Panc1 (cell line): ENCODE results near the gene PARP16. TPM values are rescaled to one million over a fixed set of nuclear protein-coding genes. Genes with fewer than 3 reads are reported as not detected.

Source experiments
- ATAC-seq: fragments of 200-7000 bp; cut with Tn5 transposase; 2 replicates; pipeline ENCODE4 v1.9.1; 2020; ENCODE audit warnings: mild to moderate bottlenecking, moderate library complexity
- BruUV-seq: library from RNA; stranded (reverse); fragments of 400-500 nt; replicated peaks from 2 replicates; lab custom pipeline; 2021; lab: Mats Ljungman, UMichigan
- CTCF ChIA-PET: fragments of 300-600 bp; sonication (Branson Sonifier 250); formaldehyde crosslinking; loops from one replicate; lab custom pipeline; 2022; ENCODE audit warnings: antibody characterized with exemption; lab: Charles Lee
- POLR2A ChIA-PET: fragments of 300-600 bp; sonication (Branson Sonifier 250); formaldehyde crosslinking; loops from one replicate; lab custom pipeline; 2022; ENCODE audit warnings: antibody characterized with exemption; lab: Charles Lee
- DNase-seq: peaks from one replicate; pipeline ENCODE4 v3.0.0-alpha.2; 2010; ENCODE audit warnings: low read depth, low spot score
- H3K27ac ChIP-seq: 2 replicates; pipeline ENCODE4 v1.5.1; 2011; ENCODE audit warnings: mild to moderate bottlenecking, low read length, inconsistent platforms
- H3K27me3 ChIP-seq: fragments of 200-500 bp; sonication (Bioruptor generic); 2 replicates; pipeline ENCODE4 v1.6.0; 2014; ENCODE audit warnings: low read length, inconsistent platforms; ENCODE audit not compliant: control insufficient read depth, insufficient read depth
- H3K36me3 ChIP-seq: fragments of 200-500 bp; sonication (Bioruptor generic); 2 replicates; pipeline ENCODE4 v1.5.1; 2014; ENCODE audit warnings: inconsistent platforms, mild to moderate bottlenecking, low read length, moderate library complexity; ENCODE audit not compliant: control insufficient read depth, insufficient read depth
- H3K4me1 ChIP-seq: 2 replicates; pipeline ENCODE4 v1.5.1; 2011; ENCODE audit warnings: inconsistent platforms, mild to moderate bottlenecking, low read length, moderate library complexity; ENCODE audit not compliant: control insufficient read depth, insufficient read depth
- H3K4me3 ChIP-seq, 2 experiments: 2 replicates each; pipeline ENCODE4 v1.5.1; 2011 to 2012; ENCODE audit warnings: low read depth in 2 of 2, low read length in 2 of 2, mild to moderate bottlenecking in 2 of 2, inconsistent platforms in 1 of 2, moderate library complexity in 1 of 2
- H3K9me3 ChIP-seq: fragments of 200-500 bp; sonication (Bioruptor generic); 2 replicates; pipeline ENCODE4 v1.5.1; 2014; ENCODE audit warnings: low read depth, mild to moderate bottlenecking, inconsistent platforms, low read length, moderate library complexity; ENCODE audit not compliant: control insufficient read depth, insufficient read depth
- CTCF ChIP-seq: fragments of 450-650 bp; IDR thresholded peaks from 2 replicates; pipeline ENCODE4 v1.5.1; 2017; ENCODE audit warnings: mild to moderate bottlenecking
- POLR2AphosphoS5 ChIP-seq: IDR thresholded peaks from 2 replicates; pipeline ENCODE4 v1.6.1; 2012; ENCODE audit warnings: mild to moderate bottlenecking, low read depth, low read length, moderate library complexity
- REST ChIP-seq, 2 experiments: IDR thresholded peaks; 2 replicates each; pipeline ENCODE4 v1.6.1; 2011 to 2012; ENCODE audit warnings: low read depth in 2 of 2, control low read depth in 1 of 2, low read length in 1 of 2, mild to moderate bottlenecking in 1 of 2, moderate library complexity in 1 of 2; ENCODE audit not compliant: insufficient read depth in 1 of 2
- SIN3A ChIP-seq: IDR thresholded peaks from 2 replicates; pipeline ENCODE4 v1.6.1; 2012; ENCODE audit warnings: low read depth, mild to moderate bottlenecking, low read length, moderate library complexity, borderline replicate concordance; ENCODE audit not compliant: insufficient read depth
- TCF7L2 ChIP-seq: IDR thresholded peaks from 2 replicates; pipeline ENCODE4 v1.6.1; 2011; ENCODE audit warnings: mild to moderate bottlenecking, low read depth, low read length, inconsistent platforms
- in situ Hi-C: cut with HindIII; loops from 2 replicates; pipeline ENCODE4 v1.10.0; 2016; ENCODE audit warnings: low sequenced_read_pairs, low pct_unique_long_range_greater_than_20kb
- intact Hi-C: fragments of 100-400 bp; cut with micrococcal nuclease; formaldehyde crosslinking; loops from one replicate; pipeline ENCODE4 v1.10.0; 2022; ENCODE audit not compliant: unreplicated experiment
- total RNA-seq: library from RNA; stranded (reverse); gene quantifications from one replicate; pipeline ENCODE4 v1.2.1, GENCODE V29; 2021; ENCODE audit not compliant: unreplicated experiment

The PARP16 gene
- total RNA-seq, 1 experiment from 2014 or later: 15.4 TPM

GRCh38 chr15:65264863-65265430 lies 21.7 kb downstream of the PARP16 start:
- Histone ChIP-seq H3K36me3 (no peaks in the 10 kb centered on the region; the same call in 1 of the 2 replicates), H3K27me3 (no peaks in the 10 kb centered on the region), H3K27ac (no peak overlapping the region), H3K9me3 (no peaks in the 10 kb centered on the region), H3K4me3 (no peak overlapping the region), H3K4me1 (no peaks in the 10 kb centered on the region)
- in situ Hi-C loops (no loop called here), intact Hi-C loops (no loop called here)
- POLR2A ChIA-PET: interaction anchor here (0.5 to 0.6 kb wide), 2 partner anchors 19 to 451 kb away, joined by 6 to 23 read pairs; no protein-coding TSS in a partner anchor
- CTCF ChIA-PET: interaction anchor here (0.5 kb wide), 1 partner anchor 19 kb away, joined by 6 read pairs; no protein-coding TSS in a partner anchor
- DNase-seq (no peak), ATAC-seq (no peak)
- BruUV-seq: no TSS peak
- TF ChIP-seq CTCF (no peak), TCF7L2 (no peak), REST (IDR thresholded peaks at IDR 0.05; ENCODE audit: insufficient read depth in 1 of 2, low read depth in 2 of 2, low read length in 1 of 2) (no peak)

GRCh38 chr15:65263313-65263712 lies 23.4 kb downstream of the PARP16 start:
- DNase-seq (no peak), ATAC-seq (no peak)
- ChIA-PET CTCF (no interaction called here), POLR2A (no interaction called here)
- TF ChIP-seq SIN3A (no peak), REST (IDR thresholded peaks at IDR 0.05; ENCODE audit: insufficient read depth in 1 of 2, low read depth in 2 of 2, low read length in 1 of 2) (no peak), POLR2AphosphoS5 (no peak), TCF7L2 (no peak), CTCF (no peak)
- Histone ChIP-seq H3K27ac (no peak overlapping the region), H3K36me3 (no peaks in the 10 kb centered on the region; the same call in 1 of the 2 replicates), H3K27me3 (no peaks in the 10 kb centered on the region), H3K9me3 (no peaks in the 10 kb centered on the region), H3K4me1 (no peaks in the 10 kb centered on the region), H3K4me3 (no peak overlapping the region)
- no TSS peak for BruUV-seq
- intact Hi-C loops (no loop called here), in situ Hi-C loops (no loop called here)
